SK-N-SH (cell line): ENCODE measurements around the gene PAM. TPM values are rescaled to one million over a fixed set of nuclear protein-coding genes. Genes with fewer than 3 reads are reported as not detected.

ENCODE experiments used
- CTCF ChIA-PET: fragments of 300-600, 350-600 bp; formaldehyde crosslinking; extraction: SDS; loops from one replicate; lab custom pipeline; 2021; lab: Yijun Ruan, JAX
- POLR2A ChIA-PET: fragments of 350-600 bp; sonication (Branson Sonifier 250); formaldehyde crosslinking; extraction: SDS; loops from one replicate; lab custom pipeline; 2020; ENCODE audit warnings: antibody characterized with exemption, inconsistent platforms; lab: Yijun Ruan, JAX
- DNase-seq: peaks from one replicate; pipeline ENCODE4 v3.0.0; 2012
- H2AFZ ChIP-seq: fragments of 200-600 bp; sonication (generic); 2 replicates; pipeline ENCODE4 v1.8.1; 2016; ENCODE audit warnings: antibody characterized with exemption, mild to moderate bottlenecking, low read depth
- H3F3A ChIP-seq: fragments of 200-600 bp; sonication (generic); replicated peaks from 2 replicates; pipeline ENCODE3; 2016; ENCODE audit warnings: antibody characterized with exemption, mild to moderate bottlenecking; ENCODE audit not compliant: insufficient read depth
- H3K27ac ChIP-seq, 2 experiments: fragments of 200-500 bp in 1 of 2; fragments of 200-600 bp in 1 of 2; sonication (Bioruptor generic) in 1 of 2; sonication (generic), shearing (Covaris generic) in 1 of 2; 2 replicates each; pipeline versions ENCODE4 v1.5.1 to v1.6.1; 2014 to 2016; ENCODE audit warnings: low read depth in 2 of 2, inconsistent platforms in 1 of 2, low read length in 1 of 2, mild to moderate bottlenecking in 1 of 2, mixed read lengths in 1 of 2
- H3K27me3 ChIP-seq: fragments of 200-600 bp; sonication (generic), shearing (Covaris generic); 2 replicates; pipeline ENCODE4 v1.6.1; 2016; ENCODE audit warnings: mixed run types; ENCODE audit not compliant: insufficient read depth
- H3K36me3 ChIP-seq, 2 experiments: fragments of 200-500 bp in 1 of 2; fragments of 200-600 bp in 1 of 2; sonication (Bioruptor generic) in 1 of 2; sonication (generic) in 1 of 2; replicated peaks in 1 of 2; 2 replicates each; pipeline versions ENCODE3 to v1.5.1; 2014 to 2016; ENCODE audit warnings: low read length in 1 of 2, mild to moderate bottlenecking in 1 of 2; ENCODE audit not compliant: insufficient read depth in 2 of 2, control insufficient read depth in 1 of 2
- H3K4me1 ChIP-seq, 2 experiments: fragments of 200-500 bp in 1 of 2; fragments of 200-600 bp in 1 of 2; sonication (Bioruptor generic) in 1 of 2; sonication (generic), shearing (Covaris generic) in 1 of 2; 2 replicates each; pipeline versions ENCODE4 v1.5.1 to v1.6.1; 2014 to 2016; ENCODE audit warnings: low read depth in 1 of 2, low read length in 1 of 2, mixed run types in 1 of 2; ENCODE audit not compliant: insufficient read depth in 2 of 2, control insufficient read depth in 1 of 2
- H3K4me2 ChIP-seq: fragments of 200-600 bp; sonication (generic), shearing (Covaris generic); 2 replicates; pipeline ENCODE4 v1.6.1; 2017; ENCODE audit warnings: mixed run types
- H3K4me3 ChIP-seq, 2 experiments: fragments of 200-500 bp in 1 of 2; fragments of 200-600 bp in 1 of 2; sonication (Bioruptor generic) in 1 of 2; sonication (generic), shearing (Covaris generic) in 1 of 2; 2 replicates each; pipeline versions ENCODE4 v1.5.1 to v1.8.1; 2014 to 2016; ENCODE audit warnings: low read depth in 2 of 2, inconsistent platforms in 1 of 2, low read length in 1 of 2, mild to moderate bottlenecking in 1 of 2, mixed read lengths in 1 of 2, moderate library complexity in 1 of 2
- H3K79me2 ChIP-seq: fragments of 200-600 bp; sonication (generic); 2 replicates; pipeline ENCODE4 v1.8.1; 2017; ENCODE audit warnings: mild to moderate bottlenecking; ENCODE audit not compliant: insufficient read depth
- H3K9ac ChIP-seq: fragments of 200-600 bp; sonication (generic); 2 replicates; pipeline ENCODE4 v1.6.1; 2017; ENCODE audit warnings: mixed run types
- H3K9me2 ChIP-seq: fragments of 200-600 bp; sonication (generic); 2 replicates; pipeline ENCODE4 v1.6.1; 2017; ENCODE audit warnings: mixed run types
- H3K9me3 ChIP-seq: fragments of 200-600 bp; sonication (generic); 2 replicates; pipeline ENCODE4 v1.6.1; 2017; ENCODE audit warnings: mixed run types, mild to moderate bottlenecking, moderate library complexity
- H4K20me1 ChIP-seq: fragments of 200-600 bp; sonication (generic); 2 replicates; pipeline ENCODE4 v1.6.1; 2017; ENCODE audit warnings: mild to moderate bottlenecking, mixed run types; ENCODE audit not compliant: insufficient read depth
- CHD2 ChIP-seq: fragments of 150-350 bp; IDR thresholded peaks from 2 replicates; pipeline ENCODE4 v1.6.1; 2018; ENCODE audit warnings: low read length; ENCODE audit not compliant: partially characterized antibody
- EP300 ChIP-seq, 2 experiments: IDR thresholded peaks; 2 replicates each; pipeline versions ENCODE4 v1.4.0 to v1.6.1; 2012; ENCODE audit warnings: borderline replicate concordance in 1 of 2, low read depth in 1 of 2, low read length in 1 of 2
- FOXJ3 ChIP-seq: sonication (generic); formaldehyde crosslinking; IDR thresholded peaks from 2 replicates; pipeline ENCODE4 v1.5.1; 2020; ENCODE audit warnings: mild to moderate bottlenecking, missing genetic modification reagents
- FOXM1 ChIP-seq: IDR thresholded peaks from 2 replicates; pipeline ENCODE4 v1.4.0; 2012; ENCODE audit warnings: low read depth, mild to moderate bottlenecking
- JUND ChIP-seq: IDR thresholded peaks from 2 replicates; pipeline ENCODE4 v1.4.0; 2012
- PBX3 ChIP-seq: IDR thresholded peaks from 2 replicates; pipeline ENCODE4; 2012
- RAD21 ChIP-seq: IDR thresholded peaks from 2 replicates; pipeline ENCODE4 v1.6.1; 2012; ENCODE audit warnings: mild to moderate bottlenecking, low read length
- RCOR1 ChIP-seq: fragments of 150-350 bp; IDR thresholded peaks from 2 replicates; pipeline ENCODE4 v1.6.1; 2017; ENCODE audit warnings: antibody characterized with exemption, low read length
- RFX5 ChIP-seq: IDR thresholded peaks from 2 replicates; pipeline ENCODE4 v1.6.1; 2012; ENCODE audit warnings: mild to moderate bottlenecking, improper control_type of control experiment, low read length
- SIN3A ChIP-seq: IDR thresholded peaks from 2 replicates; pipeline ENCODE4 v1.6.1; 2012; ENCODE audit warnings: low read depth, mild to moderate bottlenecking, low read length, moderate library complexity, borderline replicate concordance
- SMC3 ChIP-seq: IDR thresholded peaks from 2 replicates; pipeline ENCODE4 v1.6.1; 2012; ENCODE audit warnings: low read depth, low read length, improper control_type of control experiment
- TCF12 ChIP-seq: IDR thresholded peaks from 2 replicates; pipeline ENCODE4 v1.4.0; 2012
- TEAD4 ChIP-seq: IDR thresholded peaks from 2 replicates; pipeline ENCODE4 v1.4.0; 2012; ENCODE audit warnings: mild to moderate bottlenecking, borderline replicate concordance; ENCODE audit not compliant: insufficient read depth
- ZBTB33 ChIP-seq: IDR thresholded peaks from 2 replicates; pipeline ENCODE4 v1.4.0; 2012; ENCODE audit warnings: low read depth, borderline replicate concordance
- WGBS: methylation state at CpG from one replicate; pipeline ENCODE4 v1.1.6; 2017; ENCODE audit warnings: low lambda C conversion rate; 5-methylcytosine and 5-hydroxymethylcytosine counted together
- polyA plus RNA-seq, 3 experiments: library from polyadenylated mRNA; depleted of rRNA; stranded (reverse); fragments of >200 nt; gene quantifications; 2 replicates each; pipeline ENCODE4 v1.2.3, GENCODE V29; 2012
- TF ChIP-seq, protein P1 (sequence below): fragments of 200-600 bp; sonication (generic); IDR thresholded peaks from 2 replicates; pipeline ENCODE4 v1.6.1; 2017; ENCODE audit warnings: antibody characterized with exemption, mild to moderate bottlenecking, moderate library complexity
- TF ChIP-seq, protein P2 (sequence below): IDR thresholded peaks from 2 replicates; pipeline ENCODE4 v1.4.0; 2012; ENCODE audit warnings: low read depth

PAM gene
- polyA plus RNA-seq, 1 of the 3 experiments (the other 2 are of a cell fraction) = 507 TPM

DNA sequence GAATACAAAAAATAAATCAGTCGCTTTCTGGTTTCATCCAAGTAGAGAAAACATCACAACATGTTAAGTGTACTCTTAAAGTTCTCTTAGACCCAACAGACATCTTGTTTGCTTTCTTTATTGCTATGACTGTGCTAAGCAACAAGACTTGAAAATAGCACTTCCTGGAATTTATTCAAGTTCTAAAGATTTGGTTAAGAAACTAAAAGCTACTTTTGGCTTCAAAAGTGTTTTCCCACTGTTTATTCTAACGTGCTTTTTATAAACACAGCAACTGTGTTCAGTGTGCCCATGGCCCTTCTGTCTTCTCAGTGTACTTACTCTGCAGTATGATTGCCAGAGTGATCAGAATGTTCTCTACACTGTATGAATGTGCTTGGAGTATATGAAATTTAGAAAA is 255.1 kb downstream of the PAM start:
- Histone ChIP-seq H3K36me3 (peaks cover 55 to 92% of the 10 kb centered on the region in 2 experiments), H3K27ac (no peak overlapping the region), H3K9ac (no peak overlapping the region), H2AFZ (no peak overlapping the region), H3K79me2 (0 out of 2 replicates have a peak, but pooled peaks cover 3% of the 10 kb centered on the region), H3K27me3 (no peaks in the 10 kb centered on the region), H3K9me2 (no peaks in the 10 kb centered on the region), H3K9me3 (peaks cover 8% of the 10 kb centered on the region), H3K4me3 (no peak overlapping the region), H4K20me1 (no peaks in the 10 kb centered on the region), H3F3A (peaks cover 8% of the 10 kb centered on the region), H3K4me1 (no peaks in the 10 kb centered on the region; a peak in 1 of 4 replicates), H3K4me2 (no peak overlapping the region)
- WGBS = 81% methylated on average over 2 of the region's 2 CpGs
- CTCF ChIA-PET = no interaction called here
- POLR2A ChIA-PET = no interaction called here
- DNase-seq = no peak
- TF ChIP-seq JUND = no peak

DNA sequence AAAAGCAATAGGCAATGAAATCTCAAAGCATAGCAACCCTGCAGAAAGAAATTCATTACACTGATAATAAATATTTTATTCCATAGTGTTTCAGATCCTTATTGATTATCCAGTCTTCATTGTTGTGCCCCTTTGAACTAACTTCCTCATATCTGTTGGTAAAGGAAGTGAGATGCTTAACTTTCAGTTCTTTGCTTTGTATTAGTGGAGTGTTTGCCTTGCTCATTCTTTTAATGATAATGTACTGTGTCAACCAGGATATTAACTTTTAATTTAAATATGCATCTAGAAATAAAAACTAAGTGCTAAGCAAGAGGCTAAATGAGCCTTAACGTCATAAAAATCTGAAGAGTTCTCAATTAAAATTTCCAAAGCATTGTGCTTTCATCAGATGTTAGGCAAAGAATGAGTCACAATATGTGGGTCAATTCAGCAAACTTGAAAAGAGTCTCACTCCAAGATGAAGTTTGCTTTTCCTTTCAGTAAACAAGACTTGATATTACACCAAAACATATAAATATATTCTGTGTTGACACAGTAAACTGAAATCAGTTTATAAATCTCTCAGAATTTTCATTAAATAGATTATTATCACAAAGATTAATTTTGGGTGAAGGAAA is 258.9 kb downstream of the PAM start:
- CTCF ChIA-PET = interaction anchor here (1.2 to 1.4 kb wide), 2 partner anchors 17 to 332 kb away, joined by 4 to 7 read pairs; no protein-coding TSS in a partner anchor
- Histone ChIP-seq H3K9me3 (peaks cover 8% of the 10 kb centered on the region), H3K4me1 (peaks cover 0 to 5% of the 10 kb centered on the region in 2 experiments; a peak in 2 of 4 replicates), H3K4me3 (no peak overlapping the region), H3K4me2 (no peak overlapping the region), H3K27ac (no peak overlapping the region), H3K9me2 (no peaks in the 10 kb centered on the region), H3K36me3 (peaks cover 64 to 97% of the 10 kb centered on the region in 2 experiments), H3K9ac (no peak overlapping the region), H4K20me1 (no peaks in the 10 kb centered on the region), H3F3A (peaks cover 6% of the 10 kb centered on the region), H3K79me2 (0 out of 2 replicates have a peak, but pooled peaks cover 3% of the 10 kb centered on the region), H2AFZ (no peak overlapping the region), H3K27me3 (no peaks in the 10 kb centered on the region)
- TF ChIP-seq, protein P1, sequence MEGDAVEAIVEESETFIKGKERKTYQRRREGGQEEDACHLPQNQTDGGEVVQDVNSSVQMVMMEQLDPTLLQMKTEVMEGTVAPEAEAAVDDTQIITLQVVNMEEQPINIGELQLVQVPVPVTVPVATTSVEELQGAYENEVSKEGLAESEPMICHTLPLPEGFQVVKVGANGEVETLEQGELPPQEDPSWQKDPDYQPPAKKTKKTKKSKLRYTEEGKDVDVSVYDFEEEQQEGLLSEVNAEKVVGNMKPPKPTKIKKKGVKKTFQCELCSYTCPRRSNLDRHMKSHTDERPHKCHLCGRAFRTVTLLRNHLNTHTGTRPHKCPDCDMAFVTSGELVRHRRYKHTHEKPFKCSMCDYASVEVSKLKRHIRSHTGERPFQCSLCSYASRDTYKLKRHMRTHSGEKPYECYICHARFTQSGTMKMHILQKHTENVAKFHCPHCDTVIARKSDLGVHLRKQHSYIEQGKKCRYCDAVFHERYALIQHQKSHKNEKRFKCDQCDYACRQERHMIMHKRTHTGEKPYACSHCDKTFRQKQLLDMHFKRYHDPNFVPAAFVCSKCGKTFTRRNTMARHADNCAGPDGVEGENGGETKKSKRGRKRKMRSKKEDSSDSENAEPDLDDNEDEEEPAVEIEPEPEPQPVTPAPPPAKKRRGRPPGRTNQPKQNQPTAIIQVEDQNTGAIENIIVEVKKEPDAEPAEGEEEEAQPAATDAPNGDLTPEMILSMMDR = no peak
- TF ChIP-seq SIN3A (no peak), PBX3 (no peak), SMC3 (no peak), TEAD4 (no peak), EP300 (IDR thresholded peaks at IDR 0.05; ENCODE audit: borderline replicate concordance in 1 of 2, low read depth in 1 of 2, low read length in 1 of 2) (no peak), RCOR1 (no peak), ZBTB33 (no peak), FOXM1 (no peak), RAD21 (no peak), RFX5 (no peak), TCF12 (no peak), CHD2 (no peak), FOXJ3 (CRISPR knock-in tag) (no peak)
- TF ChIP-seq, protein P2, sequence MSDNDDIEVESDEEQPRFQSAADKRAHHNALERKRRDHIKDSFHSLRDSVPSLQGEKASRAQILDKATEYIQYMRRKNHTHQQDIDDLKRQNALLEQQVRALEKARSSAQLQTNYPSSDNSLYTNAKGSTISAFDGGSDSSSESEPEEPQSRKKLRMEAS = no peak
- no peak for DNase-seq
- WGBS = 87% methylated on average over 1 of the region's 1 CpG
- POLR2A ChIA-PET = no interaction called here
